HG02763 (cell line): Measurements from ENCODE around the gene ALG12.

Experiments used
- ATAC-seq: cut with Tn5 transposase; IDR thresholded peaks from one replicate; pipeline ENCODE4 v1.9.1; 2021; ENCODE audit warnings: mild to moderate bottlenecking, moderate library complexity; ENCODE audit not compliant: unreplicated experiment

Gene ALG12

DNA sequence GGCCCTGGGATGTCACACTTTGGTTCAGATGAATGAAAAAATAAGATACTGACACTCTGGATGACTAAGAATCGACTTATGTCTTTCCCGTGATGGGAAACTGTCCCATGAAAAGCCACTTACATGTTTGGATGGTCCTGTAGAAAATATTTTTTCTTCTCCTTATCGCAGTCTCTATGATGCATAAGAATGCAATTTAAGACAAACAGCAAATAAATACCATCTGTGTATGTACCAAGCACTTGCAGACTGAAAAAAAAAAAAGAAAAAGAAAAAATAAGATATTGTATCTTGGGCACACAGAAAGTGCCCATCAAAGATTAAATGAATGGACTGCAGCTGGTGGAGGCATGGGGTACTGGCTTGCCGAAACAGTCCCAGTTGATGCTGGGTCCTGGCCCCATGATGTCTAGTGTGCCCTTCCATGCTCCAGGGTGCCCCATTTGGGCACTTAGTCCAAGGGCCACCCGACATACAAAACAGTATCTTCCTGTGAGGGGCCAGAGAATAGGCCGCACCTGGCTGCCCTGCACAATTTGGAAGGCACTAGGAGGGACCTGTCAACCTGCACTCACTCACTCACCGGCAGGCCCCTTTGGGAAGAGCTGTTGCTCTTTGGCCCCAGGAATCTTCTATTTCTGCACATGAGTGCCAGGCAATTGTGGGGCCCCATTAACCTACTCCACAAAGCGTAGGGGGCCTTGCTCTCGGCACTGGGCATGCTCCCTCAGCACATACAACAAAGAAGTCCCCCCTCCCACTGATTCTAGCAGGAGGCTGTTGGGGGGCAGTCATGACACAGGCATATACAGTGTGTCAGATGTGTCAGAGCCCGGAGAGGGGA, 67.1 kb downstream of the ALG12 start:
- ATAC-seq, result no peak
